GM10248 (cell line): ENCODE measurements around the gene TRIM9.

Experiments used
- CTCF ChIA-PET: fragments of 300-600 bp; sonication (Branson Sonifier 250); formaldehyde crosslinking; extraction: SDS; loops from one replicate; lab custom pipeline; 2021; ENCODE audit warnings: antibody characterized with exemption; lab: Yijun Ruan, JAX
- POLR2A ChIA-PET: fragments of 350-650 bp; sonication (Branson Sonifier 250); formaldehyde crosslinking; extraction: SDS; loops from one replicate; lab custom pipeline; 2020; ENCODE audit warnings: antibody characterized with exemption; lab: Yijun Ruan, JAX
- DNase-seq: peaks from one replicate; pipeline ENCODE4 v3.0.0; 2012; ENCODE audit errors: extremely low spot score
- TF ChIP-seq, protein P1 (sequence below): IDR thresholded peaks from 2 replicates; pipeline ENCODE4 v1.5.1; 2012; ENCODE audit warnings: mild to moderate bottlenecking, low read depth; ENCODE audit errors: extremely low read depth, missing control alignments, control extremely low read depth

TRIM9 gene

DNA sequence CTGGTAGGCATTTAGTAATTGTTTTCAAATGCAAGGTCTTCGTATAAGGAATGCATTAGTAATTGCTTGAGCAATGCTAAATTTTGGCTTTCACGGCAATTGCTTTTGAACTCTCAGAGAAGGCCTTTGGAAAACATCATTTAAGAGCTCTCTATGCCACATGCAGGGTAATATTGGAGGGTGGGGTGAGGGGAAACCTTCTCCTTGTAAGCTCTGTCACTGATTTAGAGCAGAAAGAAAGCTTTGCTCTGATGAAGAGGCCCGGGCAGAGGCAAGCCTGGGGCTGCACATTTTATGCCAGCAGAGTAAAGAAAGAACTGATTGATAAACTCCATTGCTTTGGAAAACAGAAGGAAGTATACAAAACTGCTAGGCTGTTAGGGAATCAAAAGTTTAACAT is 70.9 kb downstream of the TRIM9 start:
- POLR2A ChIA-PET, result no interaction called here
- no peak for DNase-seq
- TF ChIP-seq, protein P1, sequence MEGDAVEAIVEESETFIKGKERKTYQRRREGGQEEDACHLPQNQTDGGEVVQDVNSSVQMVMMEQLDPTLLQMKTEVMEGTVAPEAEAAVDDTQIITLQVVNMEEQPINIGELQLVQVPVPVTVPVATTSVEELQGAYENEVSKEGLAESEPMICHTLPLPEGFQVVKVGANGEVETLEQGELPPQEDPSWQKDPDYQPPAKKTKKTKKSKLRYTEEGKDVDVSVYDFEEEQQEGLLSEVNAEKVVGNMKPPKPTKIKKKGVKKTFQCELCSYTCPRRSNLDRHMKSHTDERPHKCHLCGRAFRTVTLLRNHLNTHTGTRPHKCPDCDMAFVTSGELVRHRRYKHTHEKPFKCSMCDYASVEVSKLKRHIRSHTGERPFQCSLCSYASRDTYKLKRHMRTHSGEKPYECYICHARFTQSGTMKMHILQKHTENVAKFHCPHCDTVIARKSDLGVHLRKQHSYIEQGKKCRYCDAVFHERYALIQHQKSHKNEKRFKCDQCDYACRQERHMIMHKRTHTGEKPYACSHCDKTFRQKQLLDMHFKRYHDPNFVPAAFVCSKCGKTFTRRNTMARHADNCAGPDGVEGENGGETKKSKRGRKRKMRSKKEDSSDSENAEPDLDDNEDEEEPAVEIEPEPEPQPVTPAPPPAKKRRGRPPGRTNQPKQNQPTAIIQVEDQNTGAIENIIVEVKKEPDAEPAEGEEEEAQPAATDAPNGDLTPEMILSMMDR, result no peak
- CTCF ChIA-PET, result no interaction called here

DNA sequence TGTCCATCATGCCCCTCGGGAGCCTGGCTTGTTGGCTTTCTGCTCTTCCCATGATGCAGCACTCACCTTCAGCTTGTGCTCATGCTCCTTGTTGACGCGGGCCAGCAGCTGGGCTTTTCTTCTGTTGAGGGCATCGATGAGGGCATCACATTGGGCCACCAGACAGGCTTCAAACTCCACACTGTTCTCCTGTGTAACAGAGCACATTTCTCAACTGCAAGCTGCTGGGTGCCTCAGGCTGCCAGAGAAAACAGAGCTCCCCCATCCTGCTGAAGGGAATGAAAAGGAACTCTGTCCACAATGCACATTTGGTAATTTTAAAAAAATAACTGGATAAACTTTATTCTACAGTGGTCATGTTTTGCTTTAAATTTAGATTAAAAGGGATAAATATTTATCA is 72.1 kb downstream of the TRIM9 start:
- no peak for DNase-seq
- TF ChIP-seq, protein P1, result no peak
- CTCF ChIA-PET, result no interaction called here
- POLR2A ChIA-PET, result no interaction called here

DNA sequence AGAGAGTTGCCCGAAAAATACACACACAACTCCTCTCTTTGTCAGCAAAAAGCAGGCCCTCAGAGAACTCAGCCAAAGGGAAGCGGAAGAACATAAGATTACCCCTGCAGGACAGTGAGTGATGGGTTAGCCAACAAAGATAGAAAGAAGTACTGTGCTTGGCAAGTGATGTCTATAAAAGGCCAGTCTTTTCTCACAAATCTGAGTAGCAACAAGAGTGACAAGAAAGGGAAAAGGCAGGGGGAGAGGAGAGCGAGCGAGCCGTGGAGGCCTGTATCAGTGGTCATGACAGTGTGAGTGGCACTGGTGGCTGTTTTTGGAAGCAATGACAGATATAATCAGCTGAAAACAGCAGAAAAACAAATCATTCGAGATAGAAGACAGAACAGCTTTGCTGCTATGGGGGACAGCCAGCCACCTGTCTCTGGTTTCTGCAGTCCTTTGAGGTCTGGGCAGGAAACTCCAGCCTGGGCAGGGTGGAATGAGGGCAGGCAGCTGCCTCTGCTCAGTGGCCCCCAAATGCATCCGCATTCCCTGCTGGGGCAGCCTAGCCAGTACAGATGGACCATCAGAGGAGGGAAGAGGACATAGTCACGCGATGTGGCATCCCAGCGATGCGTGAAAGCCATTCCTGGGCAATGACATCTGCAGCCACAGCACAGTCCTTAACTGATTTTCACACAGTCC is 74.7 kb downstream of the TRIM9 start:
- no peak for DNase-seq
- ChIA-PET POLR2A (no interaction called here), CTCF (no interaction called here)
- TF ChIP-seq, protein P1, result no peak

DNA sequence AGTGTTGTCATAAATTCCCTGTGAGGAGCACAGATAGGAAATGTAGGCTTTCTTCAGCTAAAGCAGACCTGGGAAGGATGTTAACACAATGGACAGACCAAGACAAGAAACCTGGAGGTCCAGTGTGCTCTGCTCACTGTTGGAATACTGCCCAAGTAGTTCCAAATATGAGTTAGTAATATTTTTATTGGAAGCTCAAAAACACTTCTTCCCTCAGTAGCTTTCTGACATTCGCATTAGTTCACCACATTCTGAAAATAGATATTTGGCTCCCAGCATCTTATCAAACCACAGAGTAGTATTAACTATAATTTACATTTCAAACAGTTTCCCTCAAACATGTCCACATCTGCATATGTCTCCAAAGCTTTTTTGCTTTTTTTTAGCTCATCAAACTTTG is 75.8 kb downstream of the TRIM9 start:
- ChIA-PET POLR2A (no interaction called here), CTCF (interaction anchor here (0.7 to 1.3 kb wide), 2 partner anchors 23 to 74 kb away, joined by 3 read pairs; no protein-coding TSS in a partner anchor)
- TF ChIP-seq, protein P1, result no peak

DNA sequence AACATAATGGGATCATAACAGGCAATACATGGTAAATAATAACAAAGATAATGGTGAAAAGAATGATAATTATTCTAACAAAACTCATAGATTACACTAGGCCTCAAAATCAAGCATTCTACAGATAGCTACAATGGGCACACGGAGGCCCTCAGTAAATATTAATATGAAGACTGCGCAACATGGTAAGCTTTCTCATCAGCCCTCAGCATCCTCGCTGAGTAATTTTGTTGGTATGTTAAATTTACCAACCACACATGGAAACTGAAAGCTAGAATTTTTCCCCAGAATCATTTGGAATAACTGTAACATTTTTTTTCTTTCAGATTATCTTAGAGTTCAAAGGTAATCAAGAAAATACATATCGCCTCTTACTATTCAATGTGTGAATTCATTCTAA is 76.4 kb downstream of the TRIM9 start:
- CTCF ChIA-PET, result interaction anchor here (0.7 to 1.3 kb wide), 2 partner anchors 23 to 74 kb away, joined by 3 read pairs; no protein-coding TSS in a partner anchor
- TF ChIP-seq, protein P1, result no peak
- no peak for DNase-seq
- POLR2A ChIA-PET, result no interaction called here

More for the DNA sequence above, 75.8 kb downstream of the TRIM9 start:
- DNase-seq, result no peak

DNA sequence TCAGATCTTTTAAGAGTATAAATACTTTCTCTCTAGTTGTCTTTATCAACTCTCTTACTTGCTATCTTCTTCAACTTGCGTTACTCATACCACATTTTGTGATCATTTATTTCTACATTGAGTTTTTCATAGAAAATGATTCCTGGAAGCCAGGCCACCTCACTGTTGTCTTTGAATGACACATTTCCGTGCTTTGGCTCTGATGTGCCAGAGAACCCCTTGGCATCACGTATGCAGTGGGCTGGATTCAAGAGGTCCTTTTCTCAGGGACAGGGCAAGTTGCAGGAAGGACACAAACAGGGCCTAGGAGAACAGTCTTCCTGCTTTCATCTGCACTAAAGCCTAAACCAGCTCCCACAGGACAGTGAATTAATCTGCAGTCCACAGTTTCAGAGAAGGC is 80.3 kb downstream of the TRIM9 start:
- DNase-seq, result no peak
- TF ChIP-seq, protein P1, result no peak
- ChIA-PET POLR2A (no interaction called here), CTCF (no interaction called here)
